Osteoblast (primary cell): ENCODE data around the gene PLA2R1. TPM values are rescaled to one million over a fixed set of nuclear protein-coding genes. Genes with fewer than 3 reads are reported as not detected.

Source experiments
- DNase-seq: peaks from one replicate; pipeline ENCODE4 v3.0.0; 2011; ENCODE audit warnings: low spot score, mixed read lengths; ENCODE audit not compliant: insufficient read length; ENCODE audit errors: missing footprints
- H2AFZ ChIP-seq: 2 replicates; pipeline ENCODE4 v1.6.0; 2011; ENCODE audit warnings: mild to moderate bottlenecking, low read length
- H3K27ac ChIP-seq: 2 replicates; pipeline ENCODE4 v1.5.1; 2011; ENCODE audit warnings: mild to moderate bottlenecking, low read depth, low read length, moderate library complexity
- H3K27me3 ChIP-seq: 2 replicates; pipeline ENCODE4 v1.6.0; 2012; ENCODE audit warnings: mild to moderate bottlenecking, control low read depth, inconsistent platforms, low read length, moderate library complexity; ENCODE audit not compliant: insufficient read depth
- H3K36me3 ChIP-seq: 2 replicates; pipeline ENCODE4 v1.5.1; 2011; ENCODE audit warnings: mild to moderate bottlenecking, low read length, control low read depth, moderate library complexity; ENCODE audit not compliant: insufficient read depth
- H3K4me1 ChIP-seq: 2 replicates; pipeline ENCODE4 v1.5.1; 2011; ENCODE audit warnings: mild to moderate bottlenecking, low read length, control low read depth, moderate library complexity; ENCODE audit not compliant: insufficient read depth
- H3K4me2 ChIP-seq: 2 replicates; pipeline ENCODE4 v1.6.0; 2011; ENCODE audit warnings: mild to moderate bottlenecking, low read length; ENCODE audit not compliant: insufficient read depth
- H3K4me3 ChIP-seq: fragments of 200-600 bp; sonication (generic); 3 replicates; pipeline ENCODE4 v1.5.1; 2012; ENCODE audit warnings: mild to moderate bottlenecking, low read length, inconsistent platforms; ENCODE audit not compliant: insufficient read depth
- H3K79me2 ChIP-seq: 2 replicates; pipeline ENCODE4 v1.6.0; 2012; ENCODE audit warnings: mild to moderate bottlenecking, low read length, control low read depth, inconsistent platforms; ENCODE audit not compliant: insufficient read depth
- H3K9me3 ChIP-seq: 2 replicates; pipeline ENCODE4 v1.5.1; 2011; ENCODE audit warnings: low read depth, low read length, control low read depth
- H4K20me1 ChIP-seq: 2 replicates; pipeline ENCODE4 v1.6.0; 2012; ENCODE audit warnings: mild to moderate bottlenecking, low read length, control low read depth; ENCODE audit not compliant: insufficient read depth
- total RNA-seq: library from RNA; depleted of rRNA; stranded (reverse); fragments of >200 nt; gene quantifications from 2 replicates; pipeline ENCODE4 v1.2.3, GENCODE V29; 2012
- TF ChIP-seq, protein P1 (sequence below): IDR thresholded peaks from 2 replicates; pipeline ENCODE4 v1.5.1; 2011; ENCODE audit warnings: mild to moderate bottlenecking, low read depth, low read length, moderate library complexity; ENCODE audit errors: extremely low read depth

The PLA2R1 gene
- total RNA-seq, 1 donor, result 19.9 TPM

- Histone ChIP-seq H3K27ac (no peak overlapping the region), H3K9me3 (no peaks in the 10 kb centered on the region), H3K36me3 (no peaks in the 10 kb centered on the region), H2AFZ (no peak overlapping the region), H3K4me2 (no peak overlapping the region), H3K4me1 (no peaks in the 10 kb centered on the region), H4K20me1 (no peaks in the 10 kb centered on the region), H3K79me2 (no peaks in the 10 kb centered on the region), H3K4me3 (no peak overlapping the region), H3K27me3 (no peaks in the 10 kb centered on the region)
- no peak for DNase-seq
- TF ChIP-seq, protein P1, sequence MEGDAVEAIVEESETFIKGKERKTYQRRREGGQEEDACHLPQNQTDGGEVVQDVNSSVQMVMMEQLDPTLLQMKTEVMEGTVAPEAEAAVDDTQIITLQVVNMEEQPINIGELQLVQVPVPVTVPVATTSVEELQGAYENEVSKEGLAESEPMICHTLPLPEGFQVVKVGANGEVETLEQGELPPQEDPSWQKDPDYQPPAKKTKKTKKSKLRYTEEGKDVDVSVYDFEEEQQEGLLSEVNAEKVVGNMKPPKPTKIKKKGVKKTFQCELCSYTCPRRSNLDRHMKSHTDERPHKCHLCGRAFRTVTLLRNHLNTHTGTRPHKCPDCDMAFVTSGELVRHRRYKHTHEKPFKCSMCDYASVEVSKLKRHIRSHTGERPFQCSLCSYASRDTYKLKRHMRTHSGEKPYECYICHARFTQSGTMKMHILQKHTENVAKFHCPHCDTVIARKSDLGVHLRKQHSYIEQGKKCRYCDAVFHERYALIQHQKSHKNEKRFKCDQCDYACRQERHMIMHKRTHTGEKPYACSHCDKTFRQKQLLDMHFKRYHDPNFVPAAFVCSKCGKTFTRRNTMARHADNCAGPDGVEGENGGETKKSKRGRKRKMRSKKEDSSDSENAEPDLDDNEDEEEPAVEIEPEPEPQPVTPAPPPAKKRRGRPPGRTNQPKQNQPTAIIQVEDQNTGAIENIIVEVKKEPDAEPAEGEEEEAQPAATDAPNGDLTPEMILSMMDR, result no peak
These were observed 48.2 kb downstream of the PLA2R1 start for GRCh38 chr2:160014227-160014626.

DNA sequence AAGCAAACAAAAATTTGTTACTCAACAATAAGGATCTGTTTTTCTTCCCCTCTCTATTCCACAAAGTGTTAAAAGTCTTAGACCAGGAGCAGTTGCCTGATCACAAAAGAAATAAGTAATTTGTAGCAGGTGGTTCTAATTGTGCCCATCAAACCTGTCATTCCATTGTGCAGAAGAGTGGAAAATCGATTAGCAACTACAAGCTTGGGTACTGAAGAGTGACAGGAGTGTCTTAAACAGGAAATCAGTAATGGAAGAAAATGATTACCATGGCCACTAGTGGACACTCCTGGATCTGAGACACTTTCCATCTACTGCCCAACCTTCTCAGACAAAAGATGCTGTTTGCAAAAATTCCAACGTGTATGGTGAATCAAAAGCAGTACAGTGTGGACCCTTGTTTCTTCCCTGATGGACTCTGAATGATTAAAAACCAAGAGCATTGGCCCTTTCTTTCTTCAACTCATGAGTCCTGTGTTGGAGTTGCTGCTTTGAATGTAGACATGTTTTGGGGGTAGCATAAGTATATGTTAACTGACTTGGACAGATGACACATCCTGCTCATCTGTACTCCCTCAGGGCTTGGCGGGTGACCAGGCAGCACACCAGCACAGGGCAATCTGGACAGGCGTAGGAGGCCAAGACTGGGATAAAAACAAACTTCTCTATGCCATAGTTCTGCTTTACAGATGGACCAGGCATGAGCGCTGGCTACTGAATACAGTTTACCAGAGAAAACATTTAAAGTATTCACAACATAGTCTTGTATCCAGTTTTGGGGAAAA is 51.9 kb downstream of the PLA2R1 start:
- no peaks in the 10 kb centered on the region for H3K79me2 ChIP-seq
- no peaks in the 10 kb centered on the region for H3K9me3 ChIP-seq
- no peaks in the 10 kb centered on the region for H3K4me1 ChIP-seq
- H3K27me3 ChIP-seq, result no peaks in the 10 kb centered on the region
- H3K4me2 ChIP-seq, result no peak overlapping the region
- no peak overlapping the region for H2AFZ ChIP-seq
- no peaks in the 10 kb centered on the region for H4K20me1 ChIP-seq
- DNase-seq, result no peak
- TF ChIP-seq, protein P1, result no peak
- no peak overlapping the region for H3K4me3 ChIP-seq
- H3K36me3 ChIP-seq, result no peaks in the 10 kb centered on the region
- H3K27ac ChIP-seq, result no peak overlapping the region

GRCh38 chr2:160007111-160007510 is 55.3 kb downstream of the PLA2R1 start:
- Histone ChIP-seq H3K4me2 (no peak overlapping the region), H3K36me3 (no peaks in the 10 kb centered on the region), H3K27ac (no peak overlapping the region), H3K4me3 (no peak overlapping the region), H3K27me3 (no peaks in the 10 kb centered on the region), H3K79me2 (no peaks in the 10 kb centered on the region), H3K9me3 (no peaks in the 10 kb centered on the region), H2AFZ (no peak overlapping the region), H4K20me1 (no peaks in the 10 kb centered on the region), H3K4me1 (no peaks in the 10 kb centered on the region)
- TF ChIP-seq, protein P1, result no peak
- no peak for DNase-seq

- H3K36me3 ChIP-seq, result no peaks in the 10 kb centered on the region
- no peak for DNase-seq
- no peaks in the 10 kb centered on the region for H4K20me1 ChIP-seq
- H3K27me3 ChIP-seq, result no peaks in the 10 kb centered on the region
- H3K9me3 ChIP-seq, result no peaks in the 10 kb centered on the region
- H3K27ac ChIP-seq, result no peak overlapping the region
- H3K4me3 ChIP-seq, result no peak overlapping the region
- TF ChIP-seq, protein P1, result no peak
- no peak overlapping the region for H2AFZ ChIP-seq
- H3K4me2 ChIP-seq, result no peak overlapping the region
- H3K79me2 ChIP-seq, result no peaks in the 10 kb centered on the region
- H3K4me1 ChIP-seq, result no peaks in the 10 kb centered on the region
These were observed 55.9 kb downstream of the PLA2R1 start for GRCh38 chr2:160006475-160006874.
